ENCODE data around the gene LRRN2.

DNA sequence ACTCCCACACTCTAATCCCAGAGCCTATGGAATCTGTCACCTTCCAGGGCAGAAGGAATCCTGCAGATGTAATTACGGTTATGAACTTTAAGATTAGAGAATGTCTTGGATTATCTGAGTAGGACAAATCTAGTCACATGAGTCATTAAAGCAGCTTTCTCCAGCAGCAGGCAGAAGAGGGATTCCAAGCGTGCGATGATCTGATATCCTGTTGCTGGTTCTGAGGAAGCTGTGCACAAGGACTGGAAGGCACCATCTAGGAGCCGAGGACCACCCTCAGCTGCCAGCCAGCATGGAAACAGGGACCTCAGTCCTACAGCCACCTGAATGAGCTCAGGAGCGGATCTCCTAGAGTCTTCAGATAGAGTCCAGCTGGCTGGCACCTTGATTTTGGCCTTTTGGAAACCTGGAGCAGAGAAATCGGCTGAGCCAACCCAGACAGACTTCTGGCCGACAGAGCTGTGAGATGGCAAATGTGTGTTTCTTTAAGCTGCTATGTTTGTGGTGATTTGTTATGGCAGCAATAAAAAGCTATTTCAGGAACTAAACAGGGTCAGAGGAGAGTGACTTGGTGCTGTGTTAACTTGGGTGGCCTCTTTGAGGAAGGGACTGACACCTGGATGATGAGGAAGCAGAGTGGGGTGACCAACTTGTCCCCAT is 34.5 kb downstream of the LRRN2 start:
- TF ChIP-seq, protein P1, sequence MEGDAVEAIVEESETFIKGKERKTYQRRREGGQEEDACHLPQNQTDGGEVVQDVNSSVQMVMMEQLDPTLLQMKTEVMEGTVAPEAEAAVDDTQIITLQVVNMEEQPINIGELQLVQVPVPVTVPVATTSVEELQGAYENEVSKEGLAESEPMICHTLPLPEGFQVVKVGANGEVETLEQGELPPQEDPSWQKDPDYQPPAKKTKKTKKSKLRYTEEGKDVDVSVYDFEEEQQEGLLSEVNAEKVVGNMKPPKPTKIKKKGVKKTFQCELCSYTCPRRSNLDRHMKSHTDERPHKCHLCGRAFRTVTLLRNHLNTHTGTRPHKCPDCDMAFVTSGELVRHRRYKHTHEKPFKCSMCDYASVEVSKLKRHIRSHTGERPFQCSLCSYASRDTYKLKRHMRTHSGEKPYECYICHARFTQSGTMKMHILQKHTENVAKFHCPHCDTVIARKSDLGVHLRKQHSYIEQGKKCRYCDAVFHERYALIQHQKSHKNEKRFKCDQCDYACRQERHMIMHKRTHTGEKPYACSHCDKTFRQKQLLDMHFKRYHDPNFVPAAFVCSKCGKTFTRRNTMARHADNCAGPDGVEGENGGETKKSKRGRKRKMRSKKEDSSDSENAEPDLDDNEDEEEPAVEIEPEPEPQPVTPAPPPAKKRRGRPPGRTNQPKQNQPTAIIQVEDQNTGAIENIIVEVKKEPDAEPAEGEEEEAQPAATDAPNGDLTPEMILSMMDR (IDR thresholded peaks at IDR 0.05) = no peak
- TF ChIP-seq POLR2AphosphoS5 (IDR thresholded peaks at IDR 0.05) = no peak

Data from gastroesophageal sphincter (tissue), 3 donors.